ENCODE data around the gene B4GALNT1.
A peak's percentile ranks its signal among the peaks of the same experiment; 100 is the strongest.
"Not testable (repeated sequence)": the region's sequence is repeated elsewhere in the genome, so short reads cannot be mapped to it uniquely, and the experiment has no call there.

B4GALNT1 gene

GRCh38 chr12:57620245-57620935 lies 12.6 kb downstream of the B4GALNT1 start:
- DNase-seq = no peak

- peak; percentile 54 for DNase-seq
Measured at GRCh38 chr12:57619434-57620244, 13.4 kb downstream of the B4GALNT1 start.

- DNase-seq = no peak
Measured at GRCh38 chr12:57618966-57619433, 14.0 kb downstream of the B4GALNT1 start.

- not testable (repeated sequence) for DNase-seq
Measured at GRCh38 chr12:57618431-57618830, 14.6 kb downstream of the B4GALNT1 start.

GRCh38 chr12:57617942-57618341 lies 15.1 kb downstream of the B4GALNT1 start:
- DNase-seq = no peak

- DNase-seq = no peak
Measured at GRCh38 chr12:57616383-57617101, 16.5 kb downstream of the B4GALNT1 start.

- DNase-seq = no peak
Measured at GRCh38 chr12:57615637-57616036, 17.4 kb downstream of the B4GALNT1 start.

- no peak for DNase-seq
Measured at GRCh38 chr12:57614948-57615500, 18.0 kb downstream of the B4GALNT1 start.

- no peak for DNase-seq
Measured at GRCh38 chr12:57614178-57614947, 18.6 kb downstream of the B4GALNT1 start.

GRCh38 chr12:57613427-57614109 lies 19.4 kb downstream of the B4GALNT1 start:
- no peak for DNase-seq

GRCh38 chr12:57612711-57613426 lies 20.1 kb downstream of the B4GALNT1 start:
- DNase-seq = no peak

- DNase-seq = no peak
Measured at GRCh38 chr12:57611827-57612710, 20.9 kb downstream of the B4GALNT1 start.

- DNase-seq = peak; percentile 83
Measured at GRCh38 chr12:57611108-57611826, 21.7 kb downstream of the B4GALNT1 start, which contains the start of gene ARHGEF25. Gene ARHGEF25, plus strand, starts transcription at chr12:57611435. Its CDS starts 460 bp downstream, at chr12:57611895.

- DNase-seq = peak; percentile 69
Measured at GRCh38 chr12:57610554-57611107, 22.4 kb downstream of the B4GALNT1 start.

GRCh38 chr12:57609781-57610553 lies 23.0 kb downstream of the B4GALNT1 start:
- DNase-seq = no peak

- DNase-seq = no peak
Measured at GRCh38 chr12:57609101-57609780, 23.8 kb downstream of the B4GALNT1 start.

- DNase-seq = no peak
Measured at GRCh38 chr12:57607958-57608663, 24.9 kb downstream of the B4GALNT1 start.

Measured in retina (tissue), 1 donor.